NCI-H526 treated with DMSO at 0.1 percent for 48 hours (cell line): ENCODE results near the gene TSKU.
A peak's percentile ranks its signal among the peaks of the same experiment; 100 is the strongest.

Source experiments
- DNase-seq: peaks from one replicate; lab custom pipeline; 2025; lab: John Stamatoyannopoulos, UW

TSKU gene, protein sequence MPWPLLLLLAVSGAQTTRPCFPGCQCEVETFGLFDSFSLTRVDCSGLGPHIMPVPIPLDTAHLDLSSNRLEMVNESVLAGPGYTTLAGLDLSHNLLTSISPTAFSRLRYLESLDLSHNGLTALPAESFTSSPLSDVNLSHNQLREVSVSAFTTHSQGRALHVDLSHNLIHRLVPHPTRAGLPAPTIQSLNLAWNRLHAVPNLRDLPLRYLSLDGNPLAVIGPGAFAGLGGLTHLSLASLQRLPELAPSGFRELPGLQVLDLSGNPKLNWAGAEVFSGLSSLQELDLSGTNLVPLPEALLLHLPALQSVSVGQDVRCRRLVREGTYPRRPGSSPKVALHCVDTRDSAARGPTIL

GRCh38 chr11:76783294-76783895 lies at the start of gene TSKU:
Gene TSKU (plus strand): TSS chr11:76783356. CDS start chr11:76795617, 12,261 bp downstream.
- DNase-seq, result peak; percentile 24

DNA sequence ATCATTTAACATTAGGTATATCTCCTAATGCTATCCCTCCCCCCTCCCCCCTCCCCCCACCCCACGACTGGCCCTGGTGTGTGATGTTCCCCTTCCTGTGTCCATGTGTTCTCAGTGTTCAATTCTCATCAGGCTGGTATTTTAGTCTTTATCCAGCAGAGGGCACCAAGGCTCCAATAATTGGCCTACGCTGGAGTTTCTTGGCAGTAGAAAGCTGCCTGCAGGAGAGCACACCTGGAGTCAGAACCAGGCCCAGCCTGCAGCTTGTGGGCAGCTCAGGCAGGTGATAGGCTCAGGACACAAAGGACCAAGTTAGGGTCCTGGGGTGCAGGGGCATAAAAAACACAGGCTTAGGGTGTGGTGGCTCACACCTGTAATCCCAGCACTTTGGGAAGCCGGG lies 49.2 kb upstream of the TSKU start:
- DNase-seq, result peak; percentile 58

- DNase-seq, result no peak
Measured at GRCh38 chr11:76734456-76735420, 48.4 kb upstream of the TSKU start.

DNA sequence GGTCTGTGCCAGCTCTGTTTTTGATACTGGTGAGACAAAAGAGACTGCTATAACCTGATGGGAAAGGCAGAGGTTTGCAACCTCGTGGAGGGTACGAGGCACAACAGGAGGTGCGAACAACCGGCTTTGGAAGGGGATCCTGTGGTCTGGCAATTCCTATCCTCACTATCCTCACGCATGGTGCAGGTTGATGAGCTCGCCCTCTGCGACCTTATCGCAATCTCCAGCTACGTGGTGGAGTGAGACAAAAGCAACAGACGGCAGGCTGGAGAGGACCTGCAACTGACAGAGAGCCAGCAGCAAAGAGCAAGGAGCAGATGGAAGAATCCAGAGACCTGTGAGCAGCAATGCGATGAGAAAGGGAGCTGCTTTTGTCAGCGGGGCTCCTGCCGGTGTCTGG lies 47.3 kb upstream of the TSKU start:
- DNase-seq, result no peak

DNA sequence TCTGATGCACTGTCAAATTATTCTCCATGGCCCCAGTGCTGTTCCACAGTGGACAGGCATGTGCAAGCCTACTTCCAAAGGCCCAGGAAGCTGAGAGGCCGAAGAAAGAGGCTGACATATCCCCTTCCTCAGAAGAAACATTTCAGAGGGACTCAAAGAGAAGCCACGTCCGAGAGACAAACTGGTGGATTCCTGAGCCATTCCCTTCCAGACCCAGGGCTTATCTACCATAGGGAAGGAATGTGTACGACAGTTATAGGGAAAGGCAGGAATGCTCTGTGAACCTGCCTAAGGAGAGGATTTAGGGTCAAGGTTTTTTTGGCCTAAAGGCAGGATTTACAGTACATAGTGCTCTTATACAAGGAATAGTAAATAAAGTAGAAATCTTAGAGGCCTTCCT lies 46.9 kb upstream of the TSKU start:
- DNase-seq, result no peak

- DNase-seq, result no peak
Measured at GRCh38 chr11:76736773-76737495, 46.2 kb upstream of the TSKU start.

DNA sequence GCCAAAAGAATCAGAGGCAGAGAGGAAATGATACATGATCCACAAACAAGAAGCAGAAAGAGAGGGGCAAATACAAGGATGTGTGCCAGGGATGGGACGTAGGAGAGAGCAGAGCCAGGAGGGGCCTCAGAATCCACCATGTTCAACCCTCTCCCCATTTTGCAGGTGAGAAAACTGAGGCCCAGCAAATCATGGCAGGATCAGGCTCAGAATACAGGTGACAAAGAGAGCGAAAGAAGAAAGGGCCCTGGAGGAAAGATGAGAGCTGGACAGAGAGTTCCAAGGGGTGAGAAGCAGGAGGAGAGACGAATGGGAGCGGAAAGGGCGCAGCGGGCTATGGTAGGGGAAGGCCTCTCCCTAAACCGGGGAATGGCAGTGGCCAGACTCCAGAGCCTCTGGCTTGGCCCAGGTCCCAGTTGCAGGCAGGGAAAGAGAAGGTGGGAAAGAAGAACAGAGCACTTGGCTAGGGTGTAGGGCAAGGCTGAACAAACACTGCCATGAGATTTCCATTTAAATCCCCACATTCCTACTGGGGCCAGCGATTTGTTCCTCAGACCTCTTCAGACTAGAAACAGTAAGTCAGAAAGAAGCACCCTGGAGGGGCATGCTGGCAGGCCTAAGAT lies 44.4 kb upstream of the TSKU start:
- DNase-seq, result no peak

DNA sequence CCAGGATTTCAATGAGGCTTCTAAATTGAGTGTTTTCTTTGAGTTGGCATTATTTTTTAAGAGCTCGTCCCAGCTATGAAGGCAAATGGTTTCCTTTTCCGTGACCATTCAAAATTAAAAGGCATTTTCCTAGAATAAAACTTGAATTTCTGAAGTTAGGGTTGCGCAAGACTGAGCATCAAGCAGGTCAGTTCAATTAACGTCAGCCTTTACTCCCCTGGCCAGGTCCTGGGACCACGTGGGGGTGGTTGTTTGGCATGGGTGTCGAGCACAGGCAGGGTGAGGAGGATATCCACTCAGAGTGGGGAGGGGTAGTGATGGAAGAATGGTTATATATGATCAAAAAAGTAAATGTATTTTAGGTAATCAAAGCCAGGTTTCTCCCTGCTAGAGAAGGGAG lies 43.4 kb upstream of the TSKU start:
- no peak for DNase-seq

DNA sequence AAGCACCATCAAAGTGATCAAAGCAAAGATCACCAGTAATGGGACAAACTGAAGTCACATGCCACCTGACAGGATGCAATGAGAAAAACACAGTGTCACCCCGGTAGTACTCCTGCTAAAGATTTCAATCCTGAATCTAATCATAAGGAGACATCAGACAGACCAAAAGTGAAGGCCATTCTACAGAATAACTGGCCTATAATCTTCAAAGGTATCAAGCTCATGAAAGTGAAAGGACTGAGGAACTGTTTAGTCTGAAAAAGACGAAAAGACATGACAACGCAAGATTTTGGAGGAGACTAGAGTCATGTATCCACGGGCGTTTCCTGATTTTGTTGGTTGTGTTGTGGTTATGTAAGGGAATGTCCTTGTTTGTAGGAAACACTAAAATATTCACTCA lies 42.4 kb upstream of the TSKU start:
- no peak for DNase-seq

DNA sequence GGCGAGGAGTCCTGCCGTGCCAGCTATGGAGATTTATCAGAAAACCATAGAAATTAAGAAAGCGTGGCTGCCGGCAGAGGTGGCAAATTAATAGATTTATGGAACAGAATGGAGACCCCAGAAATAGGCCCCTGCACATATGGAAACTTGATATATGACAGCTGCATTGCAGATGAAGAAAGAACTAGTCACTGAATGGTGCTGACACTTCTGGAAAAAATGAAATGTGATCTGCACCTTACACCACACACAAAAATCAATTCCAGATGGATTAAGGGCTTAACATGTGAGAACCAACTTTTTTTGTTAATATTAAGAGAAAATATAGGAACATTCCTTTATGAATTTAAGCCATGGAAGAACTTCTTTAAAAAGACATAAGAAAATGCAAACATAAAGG lies 40.3 kb upstream of the TSKU start:
- DNase-seq, result no peak

DNA sequence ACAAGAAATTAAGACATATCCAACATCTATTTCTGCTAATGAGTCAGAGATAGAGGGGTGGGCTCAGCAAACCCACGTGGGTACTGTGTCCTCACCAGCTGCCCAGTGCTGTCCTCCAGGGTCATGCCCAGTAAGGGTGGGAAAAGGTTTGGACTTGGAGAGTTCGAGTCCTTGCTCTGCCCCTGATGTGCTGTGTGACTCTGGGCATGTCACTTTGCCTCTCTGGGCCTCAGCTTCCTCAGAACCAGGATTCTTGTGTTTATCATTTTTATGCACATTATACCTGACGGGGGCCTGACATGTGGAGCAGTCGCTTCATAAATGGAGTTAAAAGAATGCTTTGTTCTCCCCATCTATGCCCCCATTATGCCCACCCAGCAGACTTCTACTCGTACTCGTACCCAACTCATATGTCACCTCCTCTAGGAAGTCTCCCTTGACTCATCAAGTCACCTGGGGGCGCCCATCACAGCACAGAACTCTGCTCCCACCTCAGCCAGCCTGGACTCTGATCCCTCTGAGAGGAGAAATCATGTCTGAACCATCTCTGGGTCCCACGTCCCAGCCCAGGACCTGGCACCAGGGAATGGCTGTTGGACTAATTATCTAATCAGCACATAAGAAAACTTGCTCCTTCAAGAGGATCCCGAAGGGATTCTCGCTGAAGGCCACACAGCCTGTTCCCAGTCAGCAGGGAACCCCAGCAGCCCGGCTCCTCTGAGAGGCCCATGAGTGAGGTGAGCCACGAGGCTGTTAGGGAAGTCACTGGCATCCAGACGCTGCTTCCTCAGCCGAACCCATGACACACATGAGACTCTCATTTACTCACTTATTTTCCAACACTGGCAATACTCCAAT lies 38.7 kb upstream of the TSKU start:
- DNase-seq, result no peak

- DNase-seq, result no peak
Measured at GRCh38 chr11:76745044-76745376, 38.1 kb upstream of the TSKU start.

DNA sequence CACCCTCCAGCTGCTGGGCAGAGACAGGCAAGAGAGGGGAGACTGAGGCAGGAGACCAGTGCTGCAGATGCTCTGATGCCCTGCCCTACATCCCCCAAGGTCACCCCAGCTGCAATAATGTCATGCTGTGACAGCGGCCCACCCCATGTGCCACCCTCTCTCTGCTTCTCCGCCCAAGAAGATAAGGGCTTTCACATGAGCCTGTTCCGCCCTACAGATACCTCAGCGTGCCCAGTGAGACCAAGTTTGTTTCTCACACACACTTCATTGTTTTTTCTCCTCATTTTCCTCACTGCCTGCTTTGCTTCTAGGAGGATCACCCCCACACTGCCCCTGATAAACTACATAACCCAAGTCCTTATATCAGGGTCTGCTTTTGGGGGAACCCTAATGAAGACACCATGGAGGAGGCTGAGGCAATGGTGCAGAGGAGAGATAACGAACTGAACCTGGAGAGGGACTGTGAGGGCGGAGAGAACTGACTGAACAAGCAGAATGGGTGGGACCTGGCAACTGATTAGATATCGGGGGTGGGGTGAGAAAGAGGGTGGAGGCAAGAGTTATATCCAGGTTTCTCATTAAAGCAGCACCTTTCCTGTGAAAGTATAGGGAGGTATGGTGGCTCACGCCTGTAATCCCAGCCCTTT lies 37.5 kb upstream of the TSKU start:
- DNase-seq, result no peak

GRCh38 chr11:76747153-76747914 lies 35.8 kb upstream of the TSKU start:
- no peak for DNase-seq

GRCh38 chr11:76747915-76748860 lies 35.0 kb upstream of the TSKU start:
- no peak for DNase-seq

DNA sequence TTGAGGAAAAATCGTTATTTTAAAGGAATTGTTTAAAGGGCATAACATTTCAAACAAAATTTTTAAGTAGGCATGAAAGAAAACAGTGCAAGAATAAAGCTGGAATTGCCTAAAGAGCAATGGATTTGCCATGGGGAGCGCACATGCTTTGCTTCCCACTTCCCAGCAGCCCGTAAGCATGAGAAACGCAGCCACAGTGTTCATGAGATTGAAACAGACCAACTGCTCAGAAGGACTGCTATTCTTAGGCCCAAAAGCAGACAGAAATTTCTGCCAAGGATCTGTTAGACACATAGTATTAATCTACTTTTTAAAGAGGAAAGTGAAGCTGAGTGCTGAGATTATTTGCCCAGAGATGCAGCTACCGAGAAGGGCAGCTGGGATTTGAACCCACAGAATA lies 34.2 kb upstream of the TSKU start:
- no peak for DNase-seq

- DNase-seq, result no peak
Measured at GRCh38 chr11:76750067-76750466, 33.1 kb upstream of the TSKU start.

- no peak for DNase-seq
Measured at GRCh38 chr11:76750746-76751145, 32.4 kb upstream of the TSKU start.
